SH-SY5Y (cell line): ENCODE results near the gene CXCL1.

Experiments used
- GATA2 ChIP-seq: IDR thresholded peaks from 2 replicates; pipeline ENCODE4 v1.6.1; 2011; ENCODE audit warnings: mild to moderate bottlenecking, low read depth, low read length
- GATA3 ChIP-seq: IDR thresholded peaks from 2 replicates; pipeline ENCODE4 v1.6.1; 2011; ENCODE audit warnings: low read depth, mild to moderate bottlenecking, low read length, moderate library complexity

DNA sequence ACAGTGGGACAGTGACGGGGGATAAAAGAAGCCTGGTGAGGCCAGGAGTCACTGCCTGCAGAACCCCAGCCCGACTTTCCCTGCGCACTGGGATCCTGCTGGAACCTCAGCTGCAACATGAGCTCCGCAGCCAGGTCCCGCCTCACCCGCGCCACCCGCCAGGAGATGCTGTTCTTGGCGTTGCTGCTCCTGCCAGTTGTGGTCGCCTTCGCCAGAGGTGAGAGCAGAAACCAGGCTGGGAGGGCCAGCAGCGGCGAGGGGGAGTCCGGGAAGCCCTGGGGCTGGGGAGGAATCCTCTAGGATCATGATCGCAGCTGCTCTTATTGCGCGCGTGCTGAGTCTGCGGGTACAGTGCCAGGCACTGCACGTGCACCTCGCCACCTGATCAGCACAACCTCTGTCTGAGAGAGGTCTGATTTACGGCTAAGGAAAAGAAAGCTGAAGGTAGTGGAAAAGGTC lies 15.9 kb upstream of the CXCL1 start, which contains the start of gene PF4V1:
- TF ChIP-seq GATA2 (no peak), GATA3 (no peak)
